Stimulated activated CD4-positive, alpha-beta T cell treated with anti-CD3 and anti-CD28 coated beads, Interleukin-12 subunit alpha, Interleukin-12 subunit beta, amount 100 ng/mL, for 4 hours (primary cell): ENCODE data around the gene ERP29.
"Not testable (repeated sequence)": the region's sequence is repeated elsewhere in the genome, so short reads cannot be mapped to it uniquely, and the experiment has no call there.

Experiments
- DNase-seq: peaks from one replicate; pipeline ENCODE4 v3.0.0-alpha.2; 2020

Gene ERP29

GRCh38 chr12:112012775-112013600 lies at the start of gene ERP29, which contains the start of gene TMEM116:
ERP29 (plus strand) TSS chr12:112013426; CDS start chr12:112013466, 40 bp downstream.
TMEM116 (minus strand) TSS chr12:112013165; CDS start chr12:112005270, 7,895 bp downstream.
- DNase-seq: peak; percentile 100

DNA sequence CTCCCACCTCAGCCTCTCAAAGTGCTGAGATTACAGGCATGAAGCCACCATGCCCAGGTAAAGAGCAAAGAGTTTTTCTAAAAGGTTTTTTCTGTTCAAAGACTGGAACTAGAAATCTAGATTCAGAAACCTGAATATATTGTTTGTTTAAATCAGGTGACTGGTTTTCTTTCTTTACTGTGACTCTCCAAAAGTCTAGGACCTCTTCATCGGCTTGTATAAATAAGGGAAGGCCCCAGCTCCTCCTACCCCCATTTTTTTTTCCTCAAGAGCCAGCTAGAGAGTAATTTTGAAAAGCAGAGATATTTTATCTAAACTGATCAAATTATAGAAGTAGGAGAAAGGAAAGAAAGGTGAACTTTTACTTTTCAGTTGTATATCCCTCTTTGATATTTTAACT lies 48.3 kb upstream of the ERP29 start:
- DNase-seq: no peak

GRCh38 chr12:111971800-111972199 lies 41.4 kb upstream of the ERP29 start:
- DNase-seq: no peak

- DNase-seq: no peak
These were observed 37.9 kb upstream of the ERP29 start for GRCh38 chr12:111975161-111975931.

GRCh38 chr12:111976291-111976690 lies 36.9 kb upstream of the ERP29 start:
- no peak for DNase-seq

- DNase-seq: no peak
These were observed 36.4 kb upstream of the ERP29 start for GRCh38 chr12:111976860-111977259.

GRCh38 chr12:111978545-111978944 lies 34.7 kb upstream of the ERP29 start:
- DNase-seq: no peak

- DNase-seq: no peak
These were observed 32.6 kb upstream of the ERP29 start for GRCh38 chr12:111980598-111980997.

DNA sequence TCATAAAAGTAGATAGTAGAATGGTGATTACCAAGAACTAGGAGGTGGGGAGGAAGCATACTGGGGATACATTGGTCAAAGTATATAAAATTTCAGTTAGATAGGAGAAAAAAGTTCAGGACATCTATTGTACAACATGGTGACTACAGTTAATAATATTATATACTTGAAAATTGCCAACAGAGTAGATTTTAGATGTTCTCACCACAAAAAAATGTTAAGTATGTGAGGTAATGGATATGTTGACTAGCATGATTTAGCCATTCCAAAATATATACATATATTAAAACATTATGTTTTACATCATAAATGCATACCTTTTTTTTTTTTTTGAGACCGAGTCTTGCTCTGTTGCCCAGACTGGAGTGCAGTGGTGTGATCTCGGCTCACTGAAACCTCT lies 31.2 kb upstream of the ERP29 start:
- no peak for DNase-seq

- no peak for DNase-seq
These were observed 28.4 kb upstream of the ERP29 start for GRCh38 chr12:111984820-111985219.

- DNase-seq: no peak
These were observed 21.7 kb upstream of the ERP29 start for GRCh38 chr12:111991535-111991934.

DNA sequence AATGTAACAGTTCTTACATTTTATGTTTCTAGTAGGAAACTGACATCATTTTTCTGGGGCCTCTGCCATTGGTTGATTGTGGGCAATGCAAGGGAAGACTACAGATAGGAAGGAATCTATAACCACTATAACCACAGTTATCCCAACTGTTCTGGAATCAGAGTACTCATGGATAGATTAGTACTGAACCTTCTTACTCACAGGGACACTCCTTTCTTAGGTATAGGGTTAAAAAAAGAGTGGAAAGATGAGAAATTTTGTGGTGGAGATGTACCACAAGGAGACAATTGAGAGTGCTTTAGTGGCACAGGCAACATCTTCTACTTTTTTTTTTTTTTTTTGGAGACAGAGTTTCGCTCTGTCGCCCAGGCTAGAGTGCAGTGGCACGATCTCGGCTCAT lies 21.3 kb upstream of the ERP29 start:
- DNase-seq: no peak

- DNase-seq: no peak
These were observed 20.8 kb upstream of the ERP29 start for GRCh38 chr12:111992464-111992863.

- DNase-seq: no peak
These were observed 19.7 kb upstream of the ERP29 start for GRCh38 chr12:111993292-111994150.

- DNase-seq: not testable (repeated sequence)
These were observed 18.8 kb upstream of the ERP29 start for GRCh38 chr12:111994211-111995111.

DNA sequence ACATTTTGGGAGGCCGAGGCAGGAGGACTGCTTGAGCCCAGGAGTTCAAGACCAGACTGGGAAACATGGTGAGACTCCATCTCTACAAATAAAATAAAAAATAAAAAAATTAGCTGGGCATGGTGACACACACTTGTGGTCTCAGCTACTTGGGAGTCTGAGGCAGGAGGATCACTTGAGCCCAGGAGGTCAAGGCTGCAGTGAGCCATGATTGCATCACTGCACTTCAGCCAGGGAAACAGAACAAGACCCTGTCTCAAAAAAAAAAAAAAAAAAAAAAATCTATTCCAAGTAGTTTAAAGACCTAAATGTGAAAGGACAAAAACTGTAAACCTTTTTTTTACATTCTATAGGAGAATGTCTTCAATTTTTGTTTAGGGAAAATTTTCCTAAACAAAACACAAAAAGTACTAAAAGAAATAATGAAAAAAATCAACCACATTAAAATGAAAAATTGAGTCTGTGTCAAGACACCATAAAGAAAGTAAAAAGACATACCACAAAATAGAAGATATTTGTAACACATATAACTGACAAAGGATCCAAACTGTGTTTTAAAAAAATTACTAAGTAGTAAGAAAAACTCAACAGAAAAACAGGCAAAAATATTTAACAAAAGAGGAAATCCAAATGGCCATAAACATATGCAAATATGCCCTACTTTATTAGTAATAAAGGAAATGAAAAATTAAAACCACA lies 17.3 kb upstream of the ERP29 start:
- DNase-seq: no peak

GRCh38 chr12:111997300-111997699 lies 15.9 kb upstream of the ERP29 start:
- DNase-seq: no peak

GRCh38 chr12:111998015-111998414 lies 15.2 kb upstream of the ERP29 start:
- DNase-seq: no peak

- DNase-seq: not testable (repeated sequence)
These were observed 14.1 kb upstream of the ERP29 start for GRCh38 chr12:111999129-111999528.

GRCh38 chr12:112000820-112001219 lies 12.4 kb upstream of the ERP29 start:
- DNase-seq: no peak

- no peak for DNase-seq
These were observed 11.7 kb upstream of the ERP29 start for GRCh38 chr12:112001576-112001975.
